NCI-H748 treated with DMSO at 0.1 percent for 48 hours (cell line): ENCODE results near the gene RANBP3L.
"Not testable (repeated sequence)": the region's sequence is repeated elsewhere in the genome, so short reads cannot be mapped to it uniquely, and the experiment has no call there.

ENCODE experiments used
- DNase-seq: peaks from one replicate; lab custom pipeline; 2025; lab: John Stamatoyannopoulos, UW

Gene RANBP3L, protein sequence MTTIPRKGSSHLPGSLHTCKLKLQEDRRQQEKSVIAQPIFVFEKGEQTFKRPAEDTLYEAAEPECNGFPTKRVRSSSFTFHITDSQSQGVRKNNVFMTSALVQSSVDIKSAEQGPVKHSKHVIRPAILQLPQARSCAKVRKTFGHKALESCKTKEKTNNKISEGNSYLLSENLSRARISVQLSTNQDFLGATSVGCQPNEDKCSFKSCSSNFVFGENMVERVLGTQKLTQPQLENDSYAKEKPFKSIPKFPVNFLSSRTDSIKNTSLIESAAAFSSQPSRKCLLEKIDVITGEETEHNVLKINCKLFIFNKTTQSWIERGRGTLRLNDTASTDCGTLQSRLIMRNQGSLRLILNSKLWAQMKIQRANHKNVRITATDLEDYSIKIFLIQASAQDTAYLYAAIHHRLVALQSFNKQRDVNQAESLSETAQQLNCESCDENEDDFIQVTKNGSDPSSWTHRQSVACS

DNA sequence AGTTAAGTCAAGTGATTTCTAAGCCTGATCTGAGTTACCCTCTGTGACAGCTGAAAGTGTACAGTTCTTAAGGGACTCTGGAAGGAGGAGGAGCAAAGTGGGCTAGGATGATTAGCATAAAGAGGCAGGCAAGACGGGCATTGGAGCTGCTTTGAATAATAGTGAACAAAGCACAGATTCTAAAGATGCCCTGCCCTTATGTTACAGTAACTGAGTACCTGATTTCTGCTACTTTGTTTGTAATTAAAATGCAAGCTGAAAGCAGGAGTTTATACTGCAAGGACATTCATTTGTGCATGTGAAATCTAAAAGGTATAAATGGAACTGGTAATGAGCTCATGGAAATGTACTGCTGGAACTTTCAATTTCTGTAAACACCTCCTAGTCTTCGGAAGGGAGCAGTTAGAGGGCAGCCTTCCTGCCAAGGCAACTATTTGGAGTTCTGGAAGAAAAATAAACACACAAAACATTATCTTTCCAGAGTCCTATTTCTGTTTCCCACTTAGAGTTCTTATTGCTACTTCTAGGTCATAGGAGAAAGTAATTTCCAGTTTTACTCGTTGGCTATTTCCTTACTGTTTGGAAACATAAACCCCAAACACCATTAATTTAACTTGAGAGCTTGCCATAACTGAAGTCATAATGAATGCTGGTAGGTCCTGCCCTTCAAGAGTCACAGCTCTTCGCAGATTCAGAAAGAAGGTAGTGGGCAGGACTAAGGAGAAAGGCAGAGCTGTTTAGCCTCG is at the start of gene RANBP3L:
RANBP3L (minus strand) TSS at position 45 of the 746 bp plus-strand sequence. CDS start 486 bp downstream, outside the sequence.
- DNase-seq, result no peak

DNA sequence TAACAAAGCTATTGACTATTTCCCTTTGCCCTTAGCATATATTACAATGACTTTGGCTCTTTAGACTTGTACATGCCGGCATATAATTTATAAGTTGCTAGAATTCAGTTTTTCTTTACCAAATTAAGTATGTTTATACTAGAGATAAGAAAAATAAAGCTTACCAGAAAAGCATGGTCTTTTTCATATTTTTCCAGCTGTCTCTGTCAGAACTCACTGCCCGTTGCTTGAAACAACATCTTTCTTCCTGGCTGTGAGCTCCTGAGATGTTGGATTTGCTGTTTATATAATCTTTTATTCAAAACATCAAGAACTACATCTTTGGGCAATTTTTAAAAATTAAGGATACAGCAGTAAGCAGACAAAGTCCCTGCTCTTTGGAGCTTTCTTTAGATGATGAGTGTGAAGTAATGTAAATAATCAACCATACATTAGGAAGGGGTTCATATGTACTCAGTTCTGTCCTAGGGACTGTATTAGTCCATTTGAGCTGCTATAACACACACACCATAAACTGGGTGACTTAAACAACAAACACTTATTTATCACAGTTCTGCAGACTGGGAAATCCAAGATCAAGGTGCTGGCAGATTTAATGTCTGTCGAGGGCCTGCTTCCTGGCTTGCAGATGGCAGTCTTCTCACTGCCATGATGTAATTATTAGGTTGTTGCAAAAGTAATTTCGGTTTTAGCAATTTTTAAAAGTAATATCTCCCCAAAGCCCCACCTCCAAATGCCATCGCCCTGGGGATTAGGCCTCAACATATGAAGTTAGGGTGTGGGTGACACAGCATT is 45.4 kb upstream of the RANBP3L start:
- no peak for DNase-seq

DNA sequence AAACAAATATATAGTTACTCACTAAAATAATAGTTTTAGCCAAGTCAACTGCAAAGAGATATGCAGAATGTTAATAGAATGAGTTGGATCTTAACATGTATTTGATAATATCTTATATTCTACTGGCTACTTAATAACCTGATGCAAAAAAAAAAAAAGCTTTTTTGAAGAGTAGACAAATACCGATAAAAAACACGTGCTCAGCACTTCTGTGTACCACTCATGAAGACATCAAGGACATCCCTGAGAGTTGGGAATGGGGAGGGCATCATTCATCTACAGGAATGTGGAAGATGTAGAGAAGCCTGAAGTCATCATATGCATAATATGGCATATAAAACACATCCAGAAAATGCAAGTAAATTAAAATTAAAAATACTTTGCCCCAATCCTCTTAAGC is 43.2 kb upstream of the RANBP3L start:
- no peak for DNase-seq

DNA sequence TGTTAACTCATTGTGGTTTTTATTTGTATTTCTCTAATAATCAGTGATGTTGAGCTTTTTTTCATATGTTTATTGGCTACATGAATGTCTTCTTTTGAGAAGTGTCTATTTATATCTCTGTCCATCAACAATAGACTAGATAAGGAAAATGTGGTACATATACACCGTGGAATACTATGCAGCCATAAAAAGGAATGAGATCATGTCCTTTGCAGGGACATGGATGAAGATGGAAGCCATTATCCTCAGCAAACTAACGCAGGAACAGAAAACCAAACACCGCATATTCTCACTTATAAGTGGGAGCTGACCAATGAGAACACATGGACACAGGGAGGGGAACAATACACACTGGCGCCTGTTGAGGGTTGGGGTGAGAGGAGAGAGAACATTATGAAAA is 40.0 kb upstream of the RANBP3L start:
- not testable (repeated sequence) for DNase-seq

DNA sequence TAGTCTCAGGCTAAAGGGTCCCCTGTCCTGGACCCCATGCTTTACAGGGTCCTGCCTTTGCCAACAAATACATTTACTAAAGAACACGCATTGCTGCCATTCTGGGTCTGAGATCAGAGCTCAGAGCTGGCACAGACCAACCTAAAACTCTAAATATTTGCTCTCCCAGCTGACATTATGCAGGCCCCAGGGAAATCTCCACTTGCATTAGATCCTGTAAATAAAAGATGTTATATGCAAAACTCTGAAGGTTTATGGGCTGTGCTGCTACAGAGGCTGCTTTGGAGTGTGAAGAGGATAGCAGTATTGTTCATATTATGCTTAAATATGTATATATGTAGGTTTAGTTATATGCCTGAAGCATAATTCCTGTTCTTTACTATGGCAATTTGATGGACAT is 35.9 kb upstream of the RANBP3L start:
- no peak for DNase-seq

DNA sequence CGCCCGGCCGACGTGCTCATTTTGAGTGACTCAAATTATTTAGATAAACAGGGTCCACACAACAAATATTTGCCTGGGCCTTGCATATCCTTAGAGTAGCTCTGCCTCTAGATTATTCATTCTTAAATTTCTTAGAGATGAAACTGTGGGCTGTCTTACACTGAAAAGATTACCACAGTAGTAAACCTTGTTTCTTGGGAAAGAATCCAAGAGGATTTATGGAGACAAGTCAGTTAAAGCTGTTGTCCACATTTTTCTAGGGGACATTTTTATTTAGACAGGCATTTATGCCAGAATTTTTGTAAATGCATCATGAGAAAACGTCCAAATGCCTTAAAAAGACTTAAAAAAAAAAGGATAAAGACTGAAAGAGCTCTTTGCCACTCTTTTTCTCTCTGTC is 32.6 kb upstream of the RANBP3L start:
- no peak for DNase-seq

DNA sequence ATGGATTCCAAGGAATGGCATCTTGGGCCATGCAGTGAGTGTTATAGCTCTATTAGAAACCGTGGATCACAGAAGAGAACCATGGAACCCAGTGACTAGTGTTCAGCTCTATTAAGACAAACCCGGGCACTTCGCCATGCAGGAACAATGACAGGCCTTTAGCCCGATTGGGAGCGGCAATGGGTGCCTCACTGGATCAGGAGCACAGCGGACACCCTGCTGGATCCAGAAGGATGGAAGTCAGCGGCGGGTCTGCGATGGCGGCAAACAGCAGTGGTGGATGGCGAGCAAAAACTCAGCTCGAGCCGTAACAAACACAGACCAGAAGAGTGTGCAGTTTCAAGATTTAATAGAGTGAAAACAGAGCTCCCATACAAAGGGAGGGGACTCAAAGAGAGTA is 31.0 kb upstream of the RANBP3L start:
- not testable (repeated sequence) for DNase-seq

DNA sequence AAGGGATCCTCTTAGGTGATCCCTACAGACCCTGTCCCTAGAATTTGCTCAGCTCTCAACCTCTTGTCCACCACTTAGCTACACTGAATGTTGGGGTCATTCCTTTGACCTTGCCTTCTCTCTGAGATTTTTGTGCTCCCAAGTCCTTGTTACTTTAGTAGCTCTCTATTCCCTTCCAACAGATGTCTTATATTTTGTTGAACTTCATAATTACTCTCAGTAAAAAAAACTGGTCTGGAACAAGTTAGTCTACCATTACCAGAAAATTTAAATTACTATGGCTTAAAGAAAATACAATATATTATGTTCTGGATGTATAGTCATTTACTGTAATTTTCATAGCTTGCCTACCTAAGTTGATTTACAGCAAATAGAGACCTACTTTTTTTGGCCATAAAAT is 23.5 kb upstream of the RANBP3L start:
- DNase-seq, result no peak

DNA sequence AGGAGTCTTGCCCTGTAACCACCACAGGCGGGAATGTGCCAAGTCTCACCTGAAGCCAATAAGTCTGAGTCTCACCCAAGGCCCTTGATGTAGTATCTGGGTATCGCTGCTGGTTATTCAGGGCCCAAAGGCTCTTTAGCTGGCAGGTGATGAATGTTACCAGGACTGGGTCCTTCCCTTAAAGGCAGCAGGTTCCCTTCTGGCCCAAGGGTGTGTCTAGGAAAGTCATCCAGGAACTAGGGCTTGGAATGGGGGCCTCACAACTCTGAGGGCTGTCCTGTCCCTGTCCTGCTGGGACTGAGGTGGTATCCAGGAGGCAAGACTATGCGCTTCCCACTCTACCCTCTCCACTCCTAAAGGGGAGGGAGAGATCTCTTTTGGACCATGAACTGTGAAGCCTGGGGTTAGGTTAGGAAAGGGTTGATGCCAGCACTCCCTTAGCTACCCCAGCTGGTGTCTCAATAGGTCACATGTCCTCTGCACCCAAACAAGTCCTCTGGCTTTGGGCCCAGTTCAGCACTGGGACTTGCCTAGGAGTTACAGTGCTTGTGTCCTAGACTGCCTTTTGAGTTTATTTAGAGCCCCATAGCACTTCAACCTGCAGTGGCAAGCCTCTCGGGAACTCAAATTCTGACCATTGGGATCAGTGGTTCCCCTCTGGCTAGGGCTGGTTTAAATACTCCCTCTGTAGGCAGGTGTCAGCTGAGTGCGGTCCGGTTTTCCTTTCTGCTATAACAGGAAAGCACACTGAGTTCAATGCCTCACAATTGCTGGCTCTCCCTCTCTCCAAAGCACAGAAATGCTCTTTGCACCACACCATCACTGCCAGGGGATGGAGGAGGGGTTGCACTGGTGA is 22.5 kb upstream of the RANBP3L start:
- no peak for DNase-seq

DNA sequence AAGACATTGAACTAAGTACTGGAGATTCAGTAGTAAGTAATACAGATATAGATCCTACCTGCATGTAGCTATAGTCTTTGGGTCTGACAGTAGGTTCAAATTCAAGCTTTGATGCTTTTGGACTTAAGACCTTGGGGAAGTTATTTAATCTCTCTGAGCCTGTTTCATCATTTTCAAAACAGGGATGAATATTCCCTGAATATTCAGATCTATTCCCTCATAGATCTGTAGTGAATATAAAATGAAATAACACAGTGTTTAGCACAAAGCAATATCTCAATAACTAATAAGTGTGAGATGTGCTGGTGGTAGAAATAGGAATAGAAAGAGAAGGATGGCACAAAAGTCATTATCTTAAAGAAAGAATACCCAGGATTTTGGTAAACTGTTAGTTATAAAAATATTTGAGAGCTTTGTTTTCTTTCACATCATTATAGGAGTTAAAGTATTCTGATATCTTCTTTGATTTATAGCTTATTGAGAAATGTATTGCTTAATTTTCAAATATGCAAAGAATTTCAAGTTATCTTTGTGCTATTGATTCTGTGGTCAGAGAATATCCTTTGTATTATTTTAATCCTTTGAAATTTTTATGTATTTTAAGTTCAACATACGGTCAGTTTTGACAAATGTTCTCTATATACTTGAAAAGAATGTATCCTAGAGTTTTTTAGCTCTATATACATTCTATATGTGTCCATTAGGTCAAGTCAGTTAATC is 11.4 kb upstream of the RANBP3L start:
- DNase-seq, result no peak

DNA sequence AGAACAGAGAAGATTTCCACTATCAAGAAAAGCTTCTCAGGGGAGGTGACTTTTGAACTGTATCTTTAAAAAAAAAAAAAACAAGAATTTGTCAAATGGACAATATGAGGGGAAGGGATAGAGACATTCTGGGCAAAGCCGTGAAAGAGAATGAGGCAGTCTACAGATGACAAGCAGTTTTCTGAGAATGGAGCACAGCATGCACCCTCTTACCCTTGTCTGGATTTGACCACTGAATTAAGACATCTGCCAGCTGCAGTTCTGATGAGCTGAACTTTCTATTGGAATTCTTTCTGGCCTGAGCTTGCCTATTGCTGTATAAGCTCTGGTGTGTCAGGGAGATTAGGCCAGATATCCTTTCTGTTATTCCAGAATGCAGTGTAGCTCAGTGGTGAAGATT is 10.3 kb upstream of the RANBP3L start:
- no peak for DNase-seq

DNA sequence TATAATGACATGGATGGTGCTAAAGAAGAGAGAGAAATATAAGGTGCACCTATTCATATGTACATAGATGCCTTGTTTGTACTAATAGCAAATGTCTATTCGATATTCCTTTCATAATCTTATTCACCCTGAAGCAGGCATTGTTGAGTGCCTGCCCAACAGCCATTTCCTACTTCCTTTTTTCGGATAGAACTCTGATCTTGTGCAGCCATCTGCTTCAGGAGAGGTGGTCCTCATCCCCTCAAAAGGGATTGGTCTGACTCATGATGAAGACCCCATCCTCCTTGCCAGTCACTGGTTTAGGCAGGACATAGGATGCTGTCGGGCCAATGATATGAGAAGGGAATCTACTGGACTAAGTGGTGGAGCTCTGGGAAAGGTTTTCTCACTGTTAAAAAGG is 8.4 kb upstream of the RANBP3L start:
- no peak for DNase-seq

DNA sequence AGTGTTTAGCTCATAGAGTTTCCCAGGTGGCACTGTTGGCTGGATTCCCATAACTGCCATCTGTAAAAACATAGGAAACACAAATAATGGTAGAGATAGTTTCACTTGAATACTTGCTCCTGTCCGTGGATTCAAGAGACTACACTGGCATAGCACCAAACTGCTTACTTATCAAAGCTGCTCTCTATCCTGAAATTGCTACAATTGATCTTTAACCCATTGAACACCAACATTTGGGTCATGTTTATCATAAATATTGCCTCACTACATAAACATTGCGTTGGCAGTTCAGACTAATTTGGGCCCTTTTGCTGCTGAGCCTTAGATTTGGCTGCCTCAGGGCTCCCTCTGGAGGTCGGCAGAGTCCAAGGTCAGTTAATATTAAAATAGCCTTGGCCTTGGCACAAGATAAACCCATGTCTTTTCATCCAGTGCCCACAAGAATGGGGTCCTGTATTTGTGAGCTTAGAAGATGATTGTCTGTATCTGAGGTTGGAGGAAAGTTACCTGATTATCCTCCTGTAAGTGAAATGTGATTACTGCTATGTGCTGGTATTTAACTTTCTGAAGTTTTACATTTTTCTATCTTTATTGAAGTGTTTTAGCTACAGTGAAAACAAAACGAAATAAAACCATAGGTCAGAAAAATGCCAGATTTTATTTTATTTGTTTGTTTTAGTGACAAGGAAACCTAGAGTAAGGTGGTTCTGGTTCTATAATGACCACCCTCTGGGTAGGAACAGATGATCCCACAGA is 4.0 kb upstream of the RANBP3L start:
- DNase-seq, result peak; percentile 84

DNA sequence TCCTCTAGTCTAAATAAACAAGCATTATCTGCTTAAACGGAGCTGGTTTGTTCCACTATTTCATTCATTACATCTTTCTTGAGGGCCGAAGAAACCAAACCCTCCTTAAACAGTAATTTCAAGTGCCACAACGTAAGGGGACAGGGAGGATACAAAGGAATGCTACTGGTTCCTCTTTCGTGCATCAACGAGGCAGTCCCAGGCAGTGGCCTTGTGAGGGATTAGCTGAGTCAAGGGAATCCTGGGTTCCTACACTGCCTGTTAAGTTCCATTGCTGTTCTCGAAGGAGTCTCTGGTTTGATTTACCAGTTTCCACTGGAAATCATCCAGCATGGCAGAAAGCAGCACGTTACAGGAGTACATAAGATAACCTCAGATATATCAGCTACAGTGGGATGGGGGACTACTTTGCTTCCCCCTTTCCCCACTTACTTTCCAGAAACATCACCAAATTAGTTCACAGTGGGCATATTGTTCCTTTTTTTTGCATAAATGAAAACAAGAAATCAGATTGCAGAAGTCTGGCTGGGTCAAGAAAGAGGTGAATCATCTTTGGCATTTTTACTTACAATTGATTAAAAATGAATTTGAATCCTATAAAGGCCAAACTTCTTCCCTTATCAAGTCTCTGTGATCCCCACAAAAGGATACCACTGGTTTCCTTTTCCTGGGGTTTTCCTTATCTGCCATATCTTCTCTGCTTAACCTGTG is 2.5 kb upstream of the RANBP3L start:
- DNase-seq, result no peak

DNA sequence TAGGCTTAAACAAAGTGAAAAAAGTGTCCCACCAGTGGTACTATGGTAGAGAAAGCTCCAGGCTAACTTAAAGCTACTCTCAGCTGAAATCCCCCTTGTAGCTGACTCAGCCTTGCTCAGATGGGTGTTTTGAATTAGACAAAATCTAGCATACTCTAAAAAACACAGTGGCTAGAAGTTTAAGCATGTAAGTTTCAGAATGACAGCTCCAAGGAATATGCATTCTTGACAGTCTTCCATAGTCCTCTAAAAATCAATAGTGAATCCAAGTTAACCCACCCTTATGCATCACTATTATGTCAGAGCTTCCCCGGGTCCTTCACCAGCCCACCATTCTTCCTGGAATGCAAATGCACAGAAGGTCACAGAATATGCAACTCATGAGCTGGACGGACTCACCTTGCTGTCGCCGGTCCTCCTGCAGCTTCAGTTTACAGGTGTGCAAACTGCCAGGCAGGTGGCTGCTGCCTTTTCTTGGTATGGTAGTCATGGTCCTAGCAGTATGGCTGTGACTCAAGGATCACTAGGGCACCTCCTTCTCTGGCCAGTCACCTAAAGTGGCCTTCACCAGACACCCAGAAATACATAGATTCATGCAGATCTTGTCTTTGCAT is 668 bp downstream of the RANBP3L start:
- DNase-seq, result no peak

DNA sequence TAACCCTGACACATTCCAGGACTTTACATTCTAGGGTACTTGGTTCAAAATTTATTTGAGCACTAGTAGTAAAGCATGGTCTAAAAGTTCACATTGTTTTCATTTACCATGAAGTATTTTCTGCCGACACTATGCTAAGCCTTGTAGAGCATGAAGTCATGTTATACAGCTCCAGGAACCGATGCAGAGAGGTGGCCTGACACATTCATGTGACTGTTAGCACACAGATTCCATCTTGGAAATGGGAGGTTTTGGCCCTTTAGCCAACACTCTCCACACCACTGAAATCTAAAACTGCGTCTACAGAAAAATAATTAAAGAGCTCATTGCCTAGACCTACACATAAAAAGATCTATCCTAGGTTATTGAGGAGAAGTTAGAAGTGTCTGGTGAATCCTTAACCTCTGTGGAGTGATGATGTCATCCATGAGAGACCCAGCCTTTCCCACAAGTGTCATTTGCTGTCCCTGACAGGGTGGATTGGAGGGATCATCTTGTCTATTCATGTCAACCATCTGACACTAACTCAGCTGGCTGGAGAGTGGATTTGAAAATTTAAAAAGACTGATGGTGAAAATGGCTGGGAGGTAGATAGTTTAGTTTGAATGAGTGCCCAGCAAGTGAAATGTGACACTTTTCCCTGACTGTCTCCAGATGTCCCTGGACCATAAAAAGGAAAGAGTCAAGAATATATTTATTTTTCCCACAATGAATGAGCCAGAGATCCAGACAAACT is 1.3 kb downstream of the RANBP3L start:
- no peak for DNase-seq

DNA sequence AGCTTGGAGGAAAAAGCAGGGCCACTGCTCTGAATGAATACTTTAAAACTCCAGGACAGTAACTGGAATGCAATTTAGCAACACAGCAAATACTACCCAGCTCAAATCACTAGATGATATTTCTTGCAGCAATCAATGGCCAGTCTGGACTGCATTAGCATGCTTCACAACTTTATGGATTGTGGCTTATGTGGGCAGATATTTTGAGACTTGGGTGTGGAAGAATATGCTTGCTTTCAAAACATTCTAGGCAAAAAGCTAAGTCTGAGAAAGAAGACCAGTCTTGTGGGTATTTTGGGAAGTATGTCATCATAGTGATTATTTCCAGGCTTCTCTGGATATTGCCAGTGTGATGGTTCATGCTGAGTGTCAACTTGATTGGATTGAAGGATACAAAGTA is 3.1 kb downstream of the RANBP3L start:
- DNase-seq, result no peak

DNA sequence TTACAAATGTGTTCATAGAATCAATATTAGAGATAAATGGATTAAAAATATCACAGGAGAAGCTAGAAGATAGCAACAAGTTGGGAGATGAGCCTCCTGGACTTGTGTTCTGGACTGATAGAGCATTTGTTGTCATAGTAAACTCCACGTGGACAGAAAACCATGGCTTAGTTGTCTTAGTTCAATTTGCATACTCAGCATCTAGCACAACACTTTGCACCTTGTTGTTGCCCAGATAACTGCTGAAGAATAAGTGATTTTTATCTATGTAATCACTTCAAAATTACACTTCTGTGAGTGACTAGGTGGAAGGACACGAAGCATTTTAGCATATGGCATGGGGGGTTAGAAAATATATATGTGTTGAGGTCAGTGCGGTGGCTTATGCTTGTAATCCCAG is 4.0 kb downstream of the RANBP3L start:
- DNase-seq, result no peak
